RWPE1 (cell line): Measurements from ENCODE around the gene FBF1.
"Not testable (repeated sequence)": the region's sequence is repeated elsewhere in the genome, so short reads cannot be mapped to it uniquely, and the experiment has no call there.

ENCODE experiments used
- CTCF ChIA-PET: fragments of 350-600 bp; sonication (Branson Sonifier 250); formaldehyde crosslinking; extraction: SDS; loops from one replicate; lab custom pipeline; 2021; lab: Yijun Ruan, JAX
- POLR2A ChIA-PET: fragments of 400-600 bp; formaldehyde crosslinking; extraction: SDS; loops from one replicate; lab custom pipeline; 2020; ENCODE audit warnings: antibody characterized with exemption; ENCODE audit not compliant: low non-redundant PET; lab: Yijun Ruan, JAX
- DNase-seq: peaks from one replicate; pipeline ENCODE4 v3.0.0; 2012; ENCODE audit warnings: low spot score
- H3K27ac ChIP-seq: fragments of 450-650 bp; 2 replicates; pipeline ENCODE4 v1.5.1; 2017
- TF ChIP-seq, protein P1 (sequence below): fragments of 450-650 bp; conservative IDR thresholded peaks from 2 replicates; pipeline ENCODE4 v1.5.1; 2017; ENCODE audit warnings: low read depth, mild to moderate bottlenecking

FBF1 gene

DNA sequence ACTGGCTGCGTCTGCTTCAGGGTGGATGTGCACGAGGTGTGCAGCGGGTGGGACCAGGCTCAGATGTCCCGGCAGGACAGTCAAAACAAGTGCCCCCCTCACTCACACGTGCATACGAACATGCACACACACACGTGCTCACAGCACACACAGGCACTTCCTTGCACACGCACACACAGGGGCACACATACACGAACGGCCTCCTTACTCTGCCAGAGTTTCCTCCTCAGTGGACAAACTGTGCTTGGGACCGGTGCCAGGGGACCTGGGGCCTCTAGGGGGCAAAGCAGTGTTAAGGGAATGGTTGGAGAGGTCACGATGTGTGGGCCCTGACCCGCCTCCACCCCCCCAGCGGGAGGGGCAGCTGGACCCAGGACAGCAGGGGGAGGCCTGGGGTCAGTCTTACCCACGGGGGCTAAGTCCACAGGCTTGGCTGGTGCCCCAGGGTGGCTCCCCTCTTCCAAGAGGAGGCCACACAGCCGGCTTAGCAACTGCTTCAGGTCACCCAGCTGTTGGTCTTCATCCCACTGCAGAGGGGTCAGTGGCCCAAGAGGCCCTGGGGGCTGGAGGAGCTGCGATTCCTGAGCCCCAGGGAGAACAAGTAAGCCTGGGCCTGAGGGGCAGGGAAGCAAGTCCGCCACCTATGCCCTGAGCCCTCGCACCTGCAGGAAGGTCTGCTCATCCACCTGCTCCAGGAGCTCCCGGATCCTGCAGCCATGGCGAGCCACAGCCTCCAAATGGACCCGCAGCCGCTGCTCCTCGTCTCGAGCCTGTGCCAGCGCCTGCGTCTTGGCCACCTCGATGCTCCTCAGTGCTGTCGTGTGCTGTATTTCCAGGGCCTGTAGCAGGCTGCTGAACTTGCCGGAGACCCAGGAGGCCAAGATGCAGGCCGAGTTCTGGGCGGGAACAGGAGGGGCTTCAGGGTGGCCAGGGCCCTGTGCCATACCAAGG, 49.0 kb downstream of the FBF1 start:
- no peak for DNase-seq
- TF ChIP-seq, protein P1, sequence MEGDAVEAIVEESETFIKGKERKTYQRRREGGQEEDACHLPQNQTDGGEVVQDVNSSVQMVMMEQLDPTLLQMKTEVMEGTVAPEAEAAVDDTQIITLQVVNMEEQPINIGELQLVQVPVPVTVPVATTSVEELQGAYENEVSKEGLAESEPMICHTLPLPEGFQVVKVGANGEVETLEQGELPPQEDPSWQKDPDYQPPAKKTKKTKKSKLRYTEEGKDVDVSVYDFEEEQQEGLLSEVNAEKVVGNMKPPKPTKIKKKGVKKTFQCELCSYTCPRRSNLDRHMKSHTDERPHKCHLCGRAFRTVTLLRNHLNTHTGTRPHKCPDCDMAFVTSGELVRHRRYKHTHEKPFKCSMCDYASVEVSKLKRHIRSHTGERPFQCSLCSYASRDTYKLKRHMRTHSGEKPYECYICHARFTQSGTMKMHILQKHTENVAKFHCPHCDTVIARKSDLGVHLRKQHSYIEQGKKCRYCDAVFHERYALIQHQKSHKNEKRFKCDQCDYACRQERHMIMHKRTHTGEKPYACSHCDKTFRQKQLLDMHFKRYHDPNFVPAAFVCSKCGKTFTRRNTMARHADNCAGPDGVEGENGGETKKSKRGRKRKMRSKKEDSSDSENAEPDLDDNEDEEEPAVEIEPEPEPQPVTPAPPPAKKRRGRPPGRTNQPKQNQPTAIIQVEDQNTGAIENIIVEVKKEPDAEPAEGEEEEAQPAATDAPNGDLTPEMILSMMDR, result no peak
- POLR2A ChIA-PET, result no interaction called here
- H3K27ac ChIP-seq, result peak overlapping the region; percentile 91
- CTCF ChIA-PET, result interaction anchor here (0.7 to 1.1 kb wide), 2 partner anchors 17 to 123 kb away, joined by 3 read pairs; no protein-coding TSS in a partner anchor

DNA sequence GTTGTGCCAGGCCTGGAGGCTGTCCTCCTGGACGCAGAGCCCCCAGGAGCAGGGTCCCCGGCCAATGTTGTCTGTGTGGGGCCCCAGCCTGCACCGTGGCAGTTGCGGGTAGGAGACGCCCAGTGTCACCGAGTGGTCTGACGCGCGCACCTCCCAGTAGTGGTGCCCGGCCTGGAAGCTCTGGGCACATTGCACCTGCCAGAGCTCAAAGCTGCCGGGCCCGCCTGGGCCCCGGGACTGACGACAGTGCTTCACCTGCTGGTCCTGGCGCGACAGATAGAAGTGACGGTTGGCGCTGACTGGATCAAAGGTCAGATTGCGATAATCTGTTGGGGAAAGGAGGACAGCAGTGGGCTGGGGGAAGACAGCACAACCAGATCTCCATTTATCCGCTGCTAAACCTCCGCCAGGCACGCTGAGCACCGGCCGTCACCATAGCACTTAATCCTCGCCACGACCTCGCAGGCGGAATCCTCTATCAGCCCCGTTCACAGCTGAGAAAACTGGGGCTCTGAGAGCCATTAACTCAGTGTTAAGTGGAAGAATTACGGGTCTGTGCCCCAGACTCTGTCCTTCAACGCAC, 49.7 kb downstream of the FBF1 start:
- TF ChIP-seq, protein P1, result no peak
- ChIA-PET POLR2A (no interaction called here), CTCF (interaction anchor here (1.1 kb wide), 1 partner anchor 123 kb away, joined by 3 read pairs; no protein-coding TSS in a partner anchor)
- H3K27ac ChIP-seq, result peak overlapping the region; percentile 91
- no peak for DNase-seq

DNA sequence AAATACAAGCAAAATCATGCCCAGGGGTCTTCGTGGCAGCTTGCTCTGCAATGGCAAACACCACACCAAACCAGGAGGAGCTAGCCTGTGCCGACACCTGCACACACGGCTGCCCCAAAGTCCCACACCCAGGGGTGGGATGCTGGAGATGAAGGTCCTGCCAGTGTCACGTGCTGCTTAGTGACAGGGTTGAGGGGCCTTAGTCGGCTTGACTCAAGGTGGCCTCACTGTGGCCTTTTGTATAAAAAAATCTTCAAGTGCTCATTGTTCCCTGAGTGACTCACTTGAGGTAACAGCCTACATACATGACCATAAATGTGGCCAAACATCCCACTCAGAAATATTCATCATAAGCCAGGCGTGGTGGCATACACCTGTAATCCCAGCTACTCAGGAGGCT, 51.4 kb downstream of the FBF1 start:
- H3K27ac ChIP-seq, result peak overlapping the region; percentile 45
- ChIA-PET CTCF (interaction anchor here (1.0 kb wide), 1 partner anchor 12 kb away, joined by 4 read pairs; the partner anchor contains the start of gene TRIM47), POLR2A (no interaction called here)
- TF ChIP-seq, protein P1, result no peak
- no peak for DNase-seq

- H3K27ac ChIP-seq, result peak overlapping the region; percentile 45
- CTCF ChIA-PET, result interaction anchor here (0.6 kb wide), 1 partner anchor 255 kb away, joined by 3 read pairs; no protein-coding TSS in a partner anchor
- TF ChIP-seq, protein P1, result no peak
- POLR2A ChIA-PET, result no interaction called here
- no peak for DNase-seq
Measured at GRCh38 chr17:75888484-75888883, 52.4 kb downstream of the FBF1 start.

DNA sequence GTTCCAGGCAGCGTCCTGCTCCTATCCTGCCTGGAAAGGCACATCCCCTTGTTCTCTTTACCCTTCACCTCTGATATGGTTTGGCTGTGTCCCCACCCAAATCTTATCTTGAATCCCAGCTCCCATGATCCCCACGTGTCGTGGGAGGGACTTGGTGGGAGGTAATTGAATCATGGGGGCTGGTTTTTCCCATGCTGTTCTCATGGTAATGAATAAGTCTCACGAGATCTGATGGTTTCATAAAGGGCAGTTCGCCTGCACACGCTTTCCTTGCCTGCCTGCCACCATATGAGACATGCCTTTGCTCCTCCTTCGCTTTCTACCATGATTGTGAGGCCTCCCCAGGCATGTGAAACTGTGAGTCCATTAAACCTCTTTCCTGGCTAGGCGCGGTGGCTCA, 55.0 kb downstream of the FBF1 start:
- DNase-seq, POLR2A ChIA-PET, H3K27ac ChIP-seq: not testable (repeated sequence)
- CTCF ChIA-PET, result interaction anchor here (0.6 to 0.7 kb wide), 2 partner anchors 10 to 39 kb away, joined by 3 read pairs; no protein-coding TSS in a partner anchor

- POLR2A ChIA-PET, result no interaction called here
- TF ChIP-seq, protein P1, result no peak
- no peak overlapping the region for H3K27ac ChIP-seq
- DNase-seq, result no peak
- CTCF ChIA-PET, result interaction anchor here (0.6 kb wide), 1 partner anchor 10 kb away, joined by 3 read pairs; no protein-coding TSS in a partner anchor
Measured at GRCh38 chr17:75885431-75885830, 55.4 kb downstream of the FBF1 start.
